ENCODE measurements around the gene DAG1. TPM values are rescaled to one million over a fixed set of nuclear protein-coding genes. Genes with fewer than 3 reads are reported as not detected.

DAG1 gene
- total RNA-seq, 1 experiment from 2014 or later: 177 TPM

DNA sequence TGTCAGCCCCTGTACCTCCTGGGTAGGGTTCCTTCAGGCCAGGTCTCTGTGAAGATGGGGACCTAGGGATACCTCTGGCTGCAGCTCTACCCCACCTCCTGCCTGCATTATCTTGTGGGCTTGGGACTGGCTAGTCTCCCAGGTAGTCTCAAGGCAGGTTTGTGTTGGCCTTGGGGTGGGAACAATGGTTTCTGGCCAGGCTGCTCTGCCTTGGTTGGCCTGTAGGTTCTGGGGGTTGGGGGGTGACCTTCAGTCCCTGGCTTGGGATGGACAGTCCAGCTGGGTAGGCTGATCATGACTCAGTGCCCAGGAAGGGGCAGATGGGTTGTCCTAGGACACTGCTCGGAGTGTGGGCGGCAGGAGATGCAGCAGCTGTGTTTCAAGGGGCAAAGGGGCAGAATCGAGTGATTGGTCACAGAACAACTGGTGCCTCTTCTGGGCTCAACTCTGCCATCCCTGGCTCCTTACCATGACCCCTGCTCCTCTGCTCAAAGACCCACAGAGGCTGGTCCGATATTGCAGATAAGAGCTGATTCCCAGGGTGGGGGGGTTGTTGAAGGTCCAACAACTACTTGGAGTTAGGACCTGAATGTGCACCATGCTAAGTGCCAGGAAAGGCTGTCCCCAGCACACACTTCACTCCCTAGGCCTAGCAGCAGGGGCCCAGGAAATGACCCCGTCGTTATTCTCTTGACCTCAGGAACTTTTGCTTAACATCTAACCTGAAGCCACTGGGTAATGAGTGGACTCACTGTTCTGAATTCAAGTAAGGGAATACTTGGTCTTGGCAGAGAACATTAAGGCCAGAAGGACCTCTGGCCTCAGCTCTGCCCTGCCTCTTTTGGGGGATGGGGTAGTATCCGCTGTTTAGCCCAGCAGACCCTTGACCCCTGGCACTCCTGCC, 66.2 kb downstream of the DAG1 start:
- H3K4me1 Mint-ChIP-seq (ENCODE audit: low read depth, unreplicated experiment): no peaks in the 10 kb centered on the region
- no peak overlapping the region for H3K4me3 Mint-ChIP-seq (ENCODE audit: unreplicated experiment)
- intact Hi-C loops (cut with micrococcal nuclease; ENCODE audit: unreplicated experiment): loop anchor here (1.0 to 5.0 kb wide), 2 partner anchors 51 to 82 kb away; no protein-coding TSS in a partner anchor
- H3K36me3 Mint-ChIP-seq (ENCODE audit: insufficient read depth, unreplicated experiment): peaks cover 48% of the 10 kb centered on the region
- Histone ChIP-seq H3K36me3 (ENCODE audit: control insufficient read depth, insufficient read depth, low read length) (no peaks in the 10 kb centered on the region), H3K4me1 (no peaks in the 10 kb centered on the region), H3K4me3 (ENCODE audit: low read depth, low read length) (no peak overlapping the region), H3K9me3 (no peaks in the 10 kb centered on the region), H3K27me3 (replicated peaks; ENCODE audit: control insufficient read depth, insufficient read depth, low read length) (no peaks in the 10 kb centered on the region)
- no peak for DNase-seq
- TF ChIP-seq, protein P1, sequence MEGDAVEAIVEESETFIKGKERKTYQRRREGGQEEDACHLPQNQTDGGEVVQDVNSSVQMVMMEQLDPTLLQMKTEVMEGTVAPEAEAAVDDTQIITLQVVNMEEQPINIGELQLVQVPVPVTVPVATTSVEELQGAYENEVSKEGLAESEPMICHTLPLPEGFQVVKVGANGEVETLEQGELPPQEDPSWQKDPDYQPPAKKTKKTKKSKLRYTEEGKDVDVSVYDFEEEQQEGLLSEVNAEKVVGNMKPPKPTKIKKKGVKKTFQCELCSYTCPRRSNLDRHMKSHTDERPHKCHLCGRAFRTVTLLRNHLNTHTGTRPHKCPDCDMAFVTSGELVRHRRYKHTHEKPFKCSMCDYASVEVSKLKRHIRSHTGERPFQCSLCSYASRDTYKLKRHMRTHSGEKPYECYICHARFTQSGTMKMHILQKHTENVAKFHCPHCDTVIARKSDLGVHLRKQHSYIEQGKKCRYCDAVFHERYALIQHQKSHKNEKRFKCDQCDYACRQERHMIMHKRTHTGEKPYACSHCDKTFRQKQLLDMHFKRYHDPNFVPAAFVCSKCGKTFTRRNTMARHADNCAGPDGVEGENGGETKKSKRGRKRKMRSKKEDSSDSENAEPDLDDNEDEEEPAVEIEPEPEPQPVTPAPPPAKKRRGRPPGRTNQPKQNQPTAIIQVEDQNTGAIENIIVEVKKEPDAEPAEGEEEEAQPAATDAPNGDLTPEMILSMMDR (IDR thresholded peaks at IDR 0.05; ENCODE audit: insufficient read depth in 1 of 2, low read depth in 1 of 2, low read length in 1 of 2, severe bottlenecking in 1 of 2, unreplicated experiment in 1 of 2): no peak
- BruUV-seq (replicated peaks): no TSS peak
- no peak overlapping the region for H3K27ac Mint-ChIP-seq (ENCODE audit: unreplicated experiment)
- CTCF ChIA-PET: interaction anchor here (0.6 kb wide), 1 partner anchor 135 kb away, joined by 3 read pairs; no protein-coding TSS in a partner anchor
- no peaks in the 10 kb centered on the region for H3K9me3 Mint-ChIP-seq (ENCODE audit: unreplicated experiment)
- H3K27me3 Mint-ChIP-seq (ENCODE audit: insufficient read depth, unreplicated experiment): no peaks in the 10 kb centered on the region
- POLR2A ChIA-PET: no interaction called here

DNA sequence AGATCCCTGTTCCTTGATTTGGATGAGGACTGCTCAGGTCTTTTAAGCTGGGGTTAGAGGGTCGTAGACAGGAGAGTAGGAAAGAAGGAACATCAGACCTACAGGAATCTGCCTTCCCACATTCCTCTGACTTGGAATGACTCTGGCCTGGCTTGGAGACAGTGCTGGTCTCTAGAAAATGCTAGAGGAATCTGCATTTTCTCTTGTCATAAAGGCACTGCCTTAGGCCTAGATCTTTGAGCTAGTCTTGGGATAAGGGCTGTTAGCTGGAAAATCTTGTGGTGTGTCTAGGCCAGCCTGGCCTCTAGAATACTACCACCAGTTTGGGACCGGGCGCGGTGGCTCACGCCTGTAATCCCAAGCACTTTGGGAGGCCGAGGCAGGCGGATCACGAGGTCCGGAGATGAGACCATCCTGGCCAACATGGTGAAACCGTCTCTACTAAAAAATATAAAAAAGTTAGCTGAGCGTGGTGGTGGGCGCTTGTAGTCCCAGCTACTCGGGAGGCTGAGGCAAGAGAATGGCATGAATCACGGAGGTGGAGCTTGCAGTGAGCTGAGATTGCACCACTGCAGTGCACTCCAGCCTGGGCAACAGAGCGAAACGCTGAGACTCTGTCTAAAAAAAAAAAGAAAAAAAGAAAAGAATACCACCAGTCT, 66.9 kb downstream of the DAG1 start:
- BruUV-seq (replicated peaks): no TSS peak
- Histone ChIP-seq H3K4me1 (no peaks in the 10 kb centered on the region), H3K4me3 (ENCODE audit: low read depth, low read length) (no peak overlapping the region), H3K9me3 (no peaks in the 10 kb centered on the region), H3K36me3 (ENCODE audit: control insufficient read depth, insufficient read depth, low read length) (no peaks in the 10 kb centered on the region), H3K27me3 (replicated peaks; ENCODE audit: control insufficient read depth, insufficient read depth, low read length) (no peaks in the 10 kb centered on the region)
- TF ChIP-seq, protein P1 (IDR thresholded peaks at IDR 0.05; ENCODE audit: insufficient read depth in 1 of 2, low read depth in 1 of 2, low read length in 1 of 2, severe bottlenecking in 1 of 2, unreplicated experiment in 1 of 2): no peak
- no peak overlapping the region for H3K4me3 Mint-ChIP-seq (ENCODE audit: unreplicated experiment)
- H3K4me1 Mint-ChIP-seq (ENCODE audit: low read depth, unreplicated experiment): no peaks in the 10 kb centered on the region
- POLR2A ChIA-PET: interaction anchor here (0.5 kb wide), 1 partner anchor 109 kb away, joined by 4 read pairs; no protein-coding TSS in a partner anchor
- CTCF ChIA-PET: interaction anchor here (0.7 to 1.7 kb wide), 3 partner anchors 15 to 135 kb away, joined by 4 to 8 read pairs (median 7); no protein-coding TSS in a partner anchor
- intact Hi-C loops (cut with micrococcal nuclease; ENCODE audit: unreplicated experiment): loop anchor here (1.0 to 5.0 kb wide), 2 partner anchors 50 to 83 kb away; no protein-coding TSS in a partner anchor
- no peak for DNase-seq
- H3K9me3 Mint-ChIP-seq (ENCODE audit: unreplicated experiment): no peaks in the 10 kb centered on the region
- H3K27me3 Mint-ChIP-seq (ENCODE audit: insufficient read depth, unreplicated experiment): no peaks in the 10 kb centered on the region
- no peak overlapping the region for H3K27ac Mint-ChIP-seq (ENCODE audit: unreplicated experiment)
- peaks cover 40% of the 10 kb centered on the region for H3K36me3 Mint-ChIP-seq (ENCODE audit: insufficient read depth, unreplicated experiment)
